ENCODE data around the gene CAT.
A peak's percentile ranks its signal among the peaks of the same experiment; 100 is the strongest.

CAT gene

DNA sequence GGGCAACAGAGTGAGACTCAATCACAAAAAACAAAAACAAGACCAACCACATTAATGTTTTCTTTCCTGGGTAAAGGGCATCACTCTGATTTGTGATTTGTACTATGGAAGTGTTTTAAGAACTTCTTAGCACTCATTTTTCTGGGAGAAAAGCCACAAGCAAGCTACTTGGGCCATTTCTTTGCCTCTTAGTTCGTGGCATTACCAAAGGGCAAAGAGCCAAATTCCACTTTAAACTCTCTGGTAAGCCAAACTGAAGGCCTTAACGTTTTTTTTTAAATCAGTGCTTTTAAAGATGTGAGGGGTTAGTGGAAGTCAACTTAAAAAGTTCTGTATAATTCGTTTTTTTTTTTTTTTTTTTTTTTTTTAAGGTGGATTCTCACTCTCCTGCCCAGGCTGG is 36.9 kb downstream of the CAT start:
- Histone ChIP-seq H3K27ac (peak overlapping the region; percentile 74), H3K9me3 (ENCODE audit: severe bottlenecking) (no peaks in the 10 kb centered on the region), H3K27me3 (ENCODE audit: insufficient read depth, low read depth, severe bottlenecking) (no peaks in the 10 kb centered on the region), H3K4me3 (ENCODE audit: low read depth, low read length) (no peak overlapping the region), H3K36me3 (peaks cover 17% of the 10 kb centered on the region)
- DNase-seq: no peak
- no peak for TF ChIP-seq CTCF (IDR thresholded peaks at IDR 0.05; ENCODE audit: low read depth, low read length)

GRCh38 chr11:34476849-34477248 is 38.1 kb downstream of the CAT start:
- DNase-seq: no peak
- H3K4me3 ChIP-seq (ENCODE audit: low read depth, low read length): no peak overlapping the region
- no peaks in the 10 kb centered on the region for H3K9me3 ChIP-seq (ENCODE audit: severe bottlenecking)
- no peak overlapping the region for H3K27ac ChIP-seq
- no peaks in the 10 kb centered on the region for H3K27me3 ChIP-seq (ENCODE audit: insufficient read depth, low read depth, severe bottlenecking)
- H3K36me3 ChIP-seq: peaks cover 8% of the 10 kb centered on the region
- no peak for TF ChIP-seq CTCF (IDR thresholded peaks at IDR 0.05; ENCODE audit: low read depth, low read length)

- DNase-seq: no peak
- Histone ChIP-seq H3K27me3 (ENCODE audit: insufficient read depth, low read depth, severe bottlenecking) (no peaks in the 10 kb centered on the region), H3K4me3 (ENCODE audit: low read depth, low read length) (no peak overlapping the region), H3K27ac (no peak overlapping the region), H3K9me3 (ENCODE audit: severe bottlenecking) (no peaks in the 10 kb centered on the region), H3K36me3 (no peaks in the 10 kb centered on the region)
- TF ChIP-seq CTCF (IDR thresholded peaks at IDR 0.05; ENCODE audit: low read depth, low read length): no peak
Observed at GRCh38 chr11:34478845-34479663, 40.3 kb downstream of the CAT start.

DNA sequence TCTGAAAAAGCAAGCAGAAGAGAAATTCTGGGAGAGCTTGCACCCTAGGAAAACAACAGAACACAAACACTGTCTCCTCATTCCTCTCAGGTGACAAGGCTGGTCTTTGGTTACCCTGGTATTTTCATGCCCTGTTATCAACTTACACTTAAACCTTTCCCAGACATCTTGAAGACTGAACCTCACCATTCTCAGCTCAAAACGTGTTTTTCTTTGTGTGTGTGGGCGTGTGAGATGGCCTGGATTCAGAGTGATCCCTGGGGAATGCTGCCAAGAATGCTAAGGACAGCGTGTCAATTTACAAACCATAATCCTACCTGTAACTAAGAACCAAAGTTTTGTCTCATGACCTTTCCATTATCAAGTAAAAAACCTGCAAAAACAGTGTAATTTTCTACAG is 41.6 kb downstream of the CAT start:
- H3K27me3 ChIP-seq (ENCODE audit: insufficient read depth, low read depth, severe bottlenecking): no peaks in the 10 kb centered on the region
- H3K4me3 ChIP-seq (ENCODE audit: low read depth, low read length): no peak overlapping the region
- H3K36me3 ChIP-seq: no peaks in the 10 kb centered on the region
- DNase-seq: no peak
- no peak overlapping the region for H3K27ac ChIP-seq
- no peaks in the 10 kb centered on the region for H3K9me3 ChIP-seq (ENCODE audit: severe bottlenecking)
- no peak for TF ChIP-seq CTCF (IDR thresholded peaks at IDR 0.05; ENCODE audit: low read depth, low read length)

DNA sequence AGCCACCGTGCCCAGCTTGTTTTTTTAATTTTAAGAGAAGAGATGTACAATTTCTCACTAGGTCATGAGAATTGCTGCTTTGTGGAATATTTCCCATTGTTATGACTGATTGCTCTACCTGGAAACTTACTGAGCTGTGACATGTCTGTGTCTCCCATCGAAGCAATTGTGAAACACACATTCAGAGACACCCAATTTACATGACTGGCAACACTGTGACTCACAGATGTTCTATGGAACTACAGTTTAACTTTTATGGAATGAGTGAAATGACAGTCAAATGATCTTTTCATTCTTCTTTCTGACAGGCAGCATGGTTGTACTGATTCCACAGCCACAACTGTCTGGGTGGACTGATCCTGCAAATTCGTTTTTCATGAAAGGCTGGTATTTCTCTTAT is 42.6 kb downstream of the CAT start:
- DNase-seq: no peak
- no peaks in the 10 kb centered on the region for H3K27me3 ChIP-seq (ENCODE audit: insufficient read depth, low read depth, severe bottlenecking)
- H3K4me3 ChIP-seq (ENCODE audit: low read depth, low read length): no peak overlapping the region
- no peaks in the 10 kb centered on the region for H3K36me3 ChIP-seq
- no peak overlapping the region for H3K27ac ChIP-seq
- no peak for TF ChIP-seq CTCF (IDR thresholded peaks at IDR 0.05; ENCODE audit: low read depth, low read length)
- H3K9me3 ChIP-seq (ENCODE audit: severe bottlenecking): no peaks in the 10 kb centered on the region
